H1 (cell line): ENCODE results near the gene HNRNPU. TPM values are rescaled to one million over a fixed set of nuclear protein-coding genes. Genes with fewer than 3 reads are reported as not detected.

Source experiments
- CTCF ChIA-PET: fragments of 300-600 bp; sonication (Branson Sonifier 250); formaldehyde crosslinking; loops from one replicate; lab custom pipeline; 2021; ENCODE audit not compliant: partially characterized antibody; lab: Charles Lee
- POLR2A ChIA-PET: fragments of 300-600 bp; sonication (Branson Sonifier 250); formaldehyde crosslinking; loops from one replicate; lab custom pipeline; 2021; ENCODE audit warnings: inconsistent platforms; ENCODE audit not compliant: partially characterized antibody; lab: Charles Lee
- DNase-seq, 2 experiments: peaks; one replicate each; pipeline versions ENCODE4 v3.0.0 to v3.0.0-alpha.2; 2010 to 2022; ENCODE audit warnings: low spot score in 2 of 2, low read depth in 1 of 2, mixed read lengths in 1 of 2
- FAIRE-seq: peaks from 2 replicates; lab custom pipeline; 2011; peaks lifted over from hg19 to GRCh38; lab: Jason Lieb, UNC
- H2AFZ ChIP-seq: 2 replicates; pipeline ENCODE4 v1.8.1; 2012; ENCODE audit warnings: low read length, inconsistent platforms
- H2AK5ac ChIP-seq: 2 replicates; pipeline ENCODE4 v1.6.1; 2013; ENCODE audit warnings: low read depth, low read length
- H2BK120ac ChIP-seq: replicated peaks from 2 replicates; pipeline ENCODE3; 2013; ENCODE audit warnings: low read depth, low read length, inconsistent platforms
- H2BK12ac ChIP-seq: 2 replicates; pipeline ENCODE4 v1.6.1; 2013; ENCODE audit warnings: low read depth, low read length
- H2BK15ac ChIP-seq: 2 replicates; pipeline ENCODE4 v1.6.1; 2013; ENCODE audit warnings: low read length
- H2BK20ac ChIP-seq: 2 replicates; pipeline ENCODE4 v1.6.1; 2013; ENCODE audit warnings: low read length
- H2BK5ac ChIP-seq: 2 replicates; pipeline ENCODE4 v1.6.1; 2013; ENCODE audit warnings: low read depth, low read length
- H3K14ac ChIP-seq: 2 replicates; pipeline ENCODE4 v1.6.1; 2013; ENCODE audit warnings: inconsistent platforms; ENCODE audit not compliant: insufficient read length
- H3K18ac ChIP-seq: 2 replicates; pipeline ENCODE4 v1.6.1; 2013; ENCODE audit warnings: low read length; ENCODE audit errors: extremely low read depth
- H3K23ac ChIP-seq: 2 replicates; pipeline ENCODE4 v1.6.1; 2013; ENCODE audit warnings: inconsistent platforms; ENCODE audit not compliant: insufficient read length
- H3K23me2 ChIP-seq: 2 replicates; pipeline ENCODE4 v1.6.1; 2013; ENCODE audit warnings: low read depth, low read length
- H3K27ac ChIP-seq: 2 replicates; pipeline ENCODE4 v1.6.1; 2011; ENCODE audit warnings: low read depth, low read length, inconsistent platforms
- H3K27me3 ChIP-seq, 4 experiments: replicated peaks in 1 of 4; 1 replicate in 1 of 4; 2 replicates in 3 of 4; pipeline versions ENCODE4 v1.6.1 to v1.8.1; 2011 to 2013; ENCODE audit warnings: low read length in 3 of 4, mild to moderate bottlenecking in 3 of 4, inconsistent platforms in 2 of 4, mixed read lengths in 2 of 4, moderate library complexity in 1 of 4; ENCODE audit not compliant: control insufficient read depth in 3 of 4, insufficient read depth in 3 of 4; ENCODE audit errors: extremely low read depth in 1 of 4
- H3K36me3 ChIP-seq, 4 experiments: 2 replicates each; pipeline versions ENCODE4 v1.6.1 to v1.8.1; 2011 to 2013; ENCODE audit warnings: mild to moderate bottlenecking in 4 of 4, low read length in 3 of 4, moderate library complexity in 2 of 4, control low read depth in 1 of 4, inconsistent platforms in 1 of 4; ENCODE audit not compliant: insufficient read depth in 4 of 4, control insufficient read depth in 2 of 4
- H3K4ac ChIP-seq: replicated peaks from 2 replicates; pipeline ENCODE3; 2013; ENCODE audit warnings: low read length, low read depth, mixed read lengths, inconsistent platforms; ENCODE audit not compliant: insufficient read length
- H3K4me1 ChIP-seq, 4 experiments: replicated peaks in 1 of 4; 1 replicate in 1 of 4; 2 replicates in 3 of 4; pipeline versions ENCODE4 v1.6.1 to v1.8.1; 2011 to 2013; ENCODE audit warnings: low read length in 3 of 4, inconsistent platforms in 2 of 4, mixed read lengths in 1 of 4; ENCODE audit not compliant: insufficient read depth in 4 of 4, control insufficient read depth in 3 of 4
- H3K4me2 ChIP-seq, 2 experiments: 2 replicates each; pipeline versions ENCODE4 v1.6.1 to v1.8.1; 2011 to 2013; ENCODE audit warnings: low read depth in 2 of 2, low read length in 2 of 2, control low read depth in 1 of 2, inconsistent platforms in 1 of 2, mild to moderate bottlenecking in 1 of 2; ENCODE audit not compliant: insufficient read depth in 1 of 2
- H3K4me3 ChIP-seq, 4 experiments: fragments of 200-600, 300-600 bp in 1 of 4; sonication (generic), shearing (Covaris generic), sonication (Bioruptor Twin) in 1 of 4; 2 replicates each; pipeline versions ENCODE4 v1.5.1 to v1.8.1; 2011 to 2016; ENCODE audit warnings: low read length in 4 of 4, low read depth in 3 of 4, control low read depth in 2 of 4, inconsistent platforms in 2 of 4, mild to moderate bottlenecking in 2 of 4, mixed read lengths in 1 of 4, moderate library complexity in 1 of 4; ENCODE audit not compliant: insufficient read depth in 2 of 4; ENCODE audit errors: extremely low read depth in 1 of 4
- H3K56ac ChIP-seq: replicated peaks from 2 replicates; pipeline ENCODE3; 2013; ENCODE audit warnings: low read depth, mild to moderate bottlenecking, mixed read lengths, low read length, inconsistent platforms; ENCODE audit not compliant: insufficient read length
- H3K79me1 ChIP-seq: 2 replicates; pipeline ENCODE4 v1.6.1; 2013; ENCODE audit warnings: low read depth, low read length, control low read depth
- H3K79me2 ChIP-seq, 2 experiments: 2 replicates each; pipeline versions ENCODE4 v1.6.1 to v1.8.1; 2012 to 2013; ENCODE audit warnings: low read length in 2 of 2, mild to moderate bottlenecking in 2 of 2, inconsistent platforms in 1 of 2; ENCODE audit not compliant: insufficient read depth in 2 of 2, control insufficient read depth in 1 of 2
- H3K9ac ChIP-seq, 4 experiments: replicated peaks in 1 of 4; 1 replicate in 1 of 4; 2 replicates in 3 of 4; pipeline versions ENCODE4 v1.6.1 to v1.8.1; 2011 to 2013; ENCODE audit warnings: low read depth in 3 of 4, low read length in 3 of 4, control low read depth in 2 of 4, mild to moderate bottlenecking in 2 of 4, moderate library complexity in 2 of 4, inconsistent platforms in 1 of 4; ENCODE audit errors: extremely low read depth in 1 of 4
- H3K9me3 ChIP-seq, 2 experiments: 2 replicates each; pipeline versions ENCODE4 v1.6.1 to v1.8.1; 2012 to 2013; ENCODE audit warnings: mild to moderate bottlenecking in 2 of 2, moderate library complexity in 2 of 2, control low read depth in 1 of 2, inconsistent platforms in 1 of 2, low read depth in 1 of 2, low read length in 1 of 2, mixed read lengths in 1 of 2; ENCODE audit not compliant: insufficient read depth in 2 of 2
- H4K20me1 ChIP-seq, 2 experiments: replicated peaks in 1 of 2; 2 replicates each; pipeline versions ENCODE3 to v1.8.1; 2011 to 2013; ENCODE audit warnings: inconsistent platforms in 2 of 2, low read length in 2 of 2, mild to moderate bottlenecking in 1 of 2; ENCODE audit not compliant: insufficient read depth in 2 of 2, control insufficient read depth in 1 of 2
- H4K5ac ChIP-seq: 2 replicates; pipeline ENCODE4 v1.6.1; 2013; ENCODE audit warnings: low read length, low read depth, mixed read lengths, inconsistent platforms; ENCODE audit not compliant: insufficient read length
- H4K8ac ChIP-seq: 2 replicates; pipeline ENCODE4 v1.8.0; 2013; ENCODE audit warnings: mild to moderate bottlenecking, moderate library complexity, low read length, inconsistent platforms; ENCODE audit not compliant: insufficient read depth; ENCODE audit errors: extremely low read depth
- H4K91ac ChIP-seq: replicated peaks from 2 replicates; pipeline ENCODE3; 2013; ENCODE audit warnings: low read length, mixed read lengths, inconsistent platforms; ENCODE audit not compliant: insufficient read length
- POLR2A ChIP-seq, 2 experiments: IDR thresholded peaks; 1 replicate in 1 of 2; 2 replicates in 1 of 2; pipeline ENCODE4 v1.6.1; 2011; ENCODE audit warnings: low read depth in 2 of 2, low read length in 2 of 2, mild to moderate bottlenecking in 2 of 2; ENCODE audit errors: control extremely low read depth in 1 of 2
- ZNF274 ChIP-seq: IDR thresholded peaks from 2 replicates; pipeline ENCODE4 v1.7.0; 2012; ENCODE audit warnings: low read length, borderline replicate concordance; ENCODE audit errors: extremely low read depth
- WGBS, 2 experiments: shearing (Covaris generic) in 1 of 2; methylation state at CpG; one replicate each; pipeline versions ENCODE4 v1.1.6 to v1.1.7; 2013 to 2015; ENCODE audit warnings: low lambda C conversion rate in 2 of 2, mixed read lengths in 2 of 2, inconsistent platforms in 1 of 2, low coverage in 1 of 2, missing lambda C conversion rate in 1 of 2; ENCODE audit not compliant: insufficient replicate concordance in 2 of 2, insufficient coverage in 1 of 2, insufficient read length in 1 of 2; ENCODE audit errors: extremely low coverage in 1 of 2, missing lambda C conversion rate in 1 of 2; 5-methylcytosine and 5-hydroxymethylcytosine counted together
- polyA plus RNA-seq, 7 experiments: library from polyadenylated mRNA; depleted of rRNA in 3 of 7; stranded (reverse) in 5 of 7; unstranded in 2 of 7; fragments of >200 nt in 5 of 7; fragments of 200-250 nt in 2 of 7; gene quantifications; 1 replicate in 5 of 7; 2 replicates in 1 of 7; 4 replicates in 1 of 7; pipeline versions ENCODE4 v1.2.1 to v1.2.3, GENCODE V29; 2011 to 2013; ENCODE audit warnings: missing spikeins in 2 of 7, mixed read lengths in 2 of 7
- total RNA-seq: library from RNA; stranded (reverse); fragmentation: NEBNext Ultra II Directional; extraction: Animal tissue kit (Norgen Biotek cat#: 25700); gene quantifications from 2 replicates; pipeline ENCODE4 v1.2.1, GENCODE V29; 2021

Gene HNRNPU
- total and polyA plus RNA-seq, 2 of the 8 experiments (the other 6 are each of a cell fraction or from before 2014, with no cell fraction given): 95.6 to 606 TPM

DNA sequence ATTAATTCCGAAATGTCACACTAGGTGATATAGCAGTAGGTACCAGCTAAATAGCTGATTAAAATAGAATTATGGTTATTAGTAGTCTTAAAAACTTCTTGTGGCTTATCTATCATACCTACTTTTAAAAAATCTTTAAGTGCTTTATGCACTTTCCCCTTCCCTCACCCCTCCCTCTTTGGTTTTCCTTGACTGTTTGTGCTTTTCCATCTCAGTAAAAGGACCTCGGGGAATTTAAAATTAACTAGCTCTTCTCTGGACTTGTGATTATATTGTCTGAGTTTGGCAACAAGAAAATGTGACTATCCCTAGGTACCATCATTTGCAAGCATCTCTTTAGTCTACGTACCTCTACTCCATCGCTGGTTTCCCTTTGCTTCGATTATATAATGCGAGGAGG, 17.7 kb downstream of the HNRNPU start:
- H3K56ac ChIP-seq: no peak overlapping the region
- no peak overlapping the region for H2AK5ac ChIP-seq
- TF ChIP-seq ZNF274 (no peak), POLR2A (IDR thresholded peaks at IDR 0.05; ENCODE audit: control extremely low read depth in 1 of 2, low read depth in 2 of 2, low read length in 2 of 2) (peak in 1 of 2 experiments; percentile 22; a peak in 1 of 3 replicates)
- peaks cover 8 to 98% (median 61%) of the 10 kb centered on the region in 4 experiments for H3K36me3 ChIP-seq
- ChIA-PET POLR2A (interaction anchor here (0.7 to 29.6 kb wide), 9 partner anchors 11 to 205 kb away, joined by 3 to 677 read pairs (median 3); partner anchors contain the start of genes COX20 and HNRNPU), CTCF (interaction anchor here (0.7 to 1.4 kb wide), 4 partner anchors 45 to 242 kb away, joined by 3 to 4 read pairs (median 3); no protein-coding TSS in a partner anchor)
- peaks cover 0 to 6% of the 10 kb centered on the region in 2 experiments; a peak in 1 of 4 replicates for H3K79me2 ChIP-seq
- no peak overlapping the region for H4K5ac ChIP-seq
- no peak overlapping the region for H2BK120ac ChIP-seq
- H3K9me3 ChIP-seq: no peaks in the 10 kb centered on the region
- no peak overlapping the region for H3K18ac ChIP-seq
- no peaks in the 10 kb centered on the region for H3K79me1 ChIP-seq
- no peak overlapping the region for H3K4me2 ChIP-seq
- no peak overlapping the region for H2BK15ac ChIP-seq
- WGBS, 2 experiments: 97% methylated on average over 6 of the region's 6 CpGs; no CpG with 5 or more reads in 1 of the 2 experiments
- no peak overlapping the region for H4K91ac ChIP-seq
- no peak for DNase-seq
- no peak overlapping the region for H3K4me3 ChIP-seq
- no peak overlapping the region for H4K8ac ChIP-seq
- H3K23ac ChIP-seq: no peak overlapping the region
- H3K4me1 ChIP-seq: no peaks in the 10 kb centered on the region
- FAIRE-seq: no peak
- H3K27me3 ChIP-seq: no peaks in the 10 kb centered on the region
- no peak overlapping the region for H2BK12ac ChIP-seq
- H4K20me1 ChIP-seq: peaks cover 3 to 6% of the 10 kb centered on the region in 2 experiments
- H2AFZ ChIP-seq: no peak overlapping the region
- no peak overlapping the region for H3K9ac ChIP-seq
- H3K23me2 ChIP-seq: no peaks in the 10 kb centered on the region
- no peak overlapping the region for H2BK5ac ChIP-seq
- H2BK20ac ChIP-seq: no peak overlapping the region
- H3K14ac ChIP-seq: no peak overlapping the region
- no peak overlapping the region for H3K27ac ChIP-seq
- H3K4ac ChIP-seq: no peak overlapping the region
